Activated T-helper 1 cell treated with anti-CD3 and anti-CD28 coated beads, Interleukin-12 subunit alpha, Interleukin-12 subunit beta, Interleukin-2, Interleukin-4 antibody, amounts not matched to agents 30 ng/mL and 10 ng/mL and 1 ng/mL, durations not matched to agents 14 hours and 24 hours and 36 hours (primary cell): Measurements from ENCODE around the gene RCAN2. TPM values are rescaled to one million over a fixed set of nuclear protein-coding genes. Genes with fewer than 3 reads are reported as not detected.

Source experiments
- DNase-seq: peaks from one replicate; pipeline ENCODE4 v3.0.0; 2021; ENCODE audit warnings: low spot score
- H3K27ac Mint-ChIP-seq: one replicate; pipeline ENCODE4 v1.8.0; 2021; ENCODE audit warnings: mild to moderate bottlenecking, mixed read lengths
- H3K27me3 Mint-ChIP-seq: one replicate; pipeline ENCODE4 v1.8.0; 2022; ENCODE audit warnings: mild to moderate bottlenecking, moderate library complexity, mixed read lengths; ENCODE audit not compliant: insufficient read depth
- H3K36me3 Mint-ChIP-seq: one replicate; pipeline ENCODE4 v1.8.0; 2021; ENCODE audit warnings: low read depth, mixed read lengths
- H3K4me1 Mint-ChIP-seq: one replicate; pipeline ENCODE4 v1.8.0; 2021; ENCODE audit warnings: low read depth, mixed read lengths
- H3K4me3 Mint-ChIP-seq: one replicate; pipeline ENCODE4 v1.8.0; 2021; ENCODE audit warnings: mild to moderate bottlenecking, moderate library complexity, mixed read lengths
- H3K9me3 Mint-ChIP-seq: one replicate; pipeline ENCODE4 v1.8.0; 2021; ENCODE audit warnings: mixed read lengths
- intact Hi-C: fragments of 100-400 bp; cut with micrococcal nuclease; formaldehyde crosslinking; loops from one replicate; pipeline ENCODE4 v1.15.1; 2024
- total RNA-seq: library from RNA; stranded (reverse); gene quantifications from 2 replicates; pipeline ENCODE4 v1.2.3, GENCODE V29; 2022

RCAN2 gene
- total RNA-seq, 1 donor from 2014 or later, result 0.44 TPM

GRCh38 chr6:46234156-46234556 lies 257.1 kb downstream of the RCAN2 start:
- Mint-ChIP-seq H3K4me3 (no peak overlapping the region), H3K27me3 (peaks cover 2% of the 10 kb centered on the region), H3K9me3 (peaks cover 6% of the 10 kb centered on the region), H3K4me1 (no peaks in the 10 kb centered on the region), H3K27ac (no peak overlapping the region), H3K36me3 (no peaks in the 10 kb centered on the region)
- DNase-seq, result no peak
- intact Hi-C loops, result no loop called here

- Mint-ChIP-seq H3K4me3 (no peak overlapping the region), H3K9me3 (peaks cover 6% of the 10 kb centered on the region), H3K36me3 (no peaks in the 10 kb centered on the region), H3K27me3 (peaks cover 2% of the 10 kb centered on the region), H3K4me1 (no peaks in the 10 kb centered on the region), H3K27ac (no peak overlapping the region)
- no peak for DNase-seq
- intact Hi-C loops, result no loop called here
Observed at GRCh38 chr6:46233129-46233528, 258.1 kb downstream of the RCAN2 start.

GRCh38 chr6:46222286-46222685 lies 269.0 kb downstream of the RCAN2 start:
- Mint-ChIP-seq H3K36me3 (no peaks in the 10 kb centered on the region), H3K4me3 (no peak overlapping the region), H3K9me3 (no peaks in the 10 kb centered on the region), H3K27ac (no peak overlapping the region), H3K27me3 (peaks cover 6% of the 10 kb centered on the region), H3K4me1 (peaks cover 11% of the 10 kb centered on the region)
- DNase-seq, result no peak
- intact Hi-C loops, result loop anchor here (5.0 kb wide), 1 partner anchor 270 kb away; the partner anchor contains the start of gene RCAN2

- no peak for DNase-seq
- Mint-ChIP-seq H3K9me3 (no peaks in the 10 kb centered on the region), H3K4me1 (peaks cover 11% of the 10 kb centered on the region), H3K27ac (no peak overlapping the region), H3K36me3 (no peaks in the 10 kb centered on the region), H3K27me3 (peaks cover 6% of the 10 kb centered on the region), H3K4me3 (no peak overlapping the region)
- intact Hi-C loops, result loop anchor here (1.0 to 5.0 kb wide), 7 partner anchors 93 to 1089 kb away; partner anchors contain the start of genes ENPP4 and RCAN2
Observed at GRCh38 chr6:46221222-46221793, 269.9 kb downstream of the RCAN2 start.

- Mint-ChIP-seq H3K36me3 (no peaks in the 10 kb centered on the region), H3K27me3 (peaks cover 2% of the 10 kb centered on the region), H3K4me3 (no peak overlapping the region), H3K9me3 (no peaks in the 10 kb centered on the region), H3K27ac (peak overlapping the region; percentile 24), H3K4me1 (peaks cover 11% of the 10 kb centered on the region)
- intact Hi-C loops, result loop anchor here (1.0 to 5.0 kb wide), 8 partner anchors 45 to 1090 kb away; partner anchors contain the start of genes ENPP4 and RCAN2
- DNase-seq, result no peak
Observed at GRCh38 chr6:46220352-46221221, 270.7 kb downstream of the RCAN2 start.

GRCh38 chr6:46219661-46220060 lies 271.6 kb downstream of the RCAN2 start:
- no peak for DNase-seq
- intact Hi-C loops, result loop anchor here (1.0 to 5.0 kb wide), 5 partner anchors 44 to 1091 kb away; partner anchors contain the start of genes ENPP4 and RCAN2
- H3K27ac Mint-ChIP-seq, result no peak overlapping the region
- peaks cover 11% of the 10 kb centered on the region for H3K4me1 Mint-ChIP-seq
- no peaks in the 10 kb centered on the region for H3K9me3 Mint-ChIP-seq
- H3K4me3 Mint-ChIP-seq, result no peak overlapping the region
- H3K27me3 Mint-ChIP-seq, result peaks cover 4% of the 10 kb centered on the region
- H3K36me3 Mint-ChIP-seq, result no peaks in the 10 kb centered on the region

- H3K4me3 Mint-ChIP-seq, result no peak overlapping the region
Observed at GRCh38 chr6:46218457-46218856, 272.8 kb downstream of the RCAN2 start.

GRCh38 chr6:46217671-46218131 lies 273.5 kb downstream of the RCAN2 start:
- no peak overlapping the region for H3K4me3 Mint-ChIP-seq

More at GRCh38 chr6:46218457-46218856, 272.8 kb downstream of the RCAN2 start:
- Mint-ChIP-seq H3K27ac (no peak overlapping the region), H3K36me3 (no peaks in the 10 kb centered on the region), H3K9me3 (no peaks in the 10 kb centered on the region), H3K27me3 (peaks cover 4% of the 10 kb centered on the region), H3K4me1 (peaks cover 11% of the 10 kb centered on the region)
- intact Hi-C loops, result no loop called here
- no peak for DNase-seq

GRCh38 chr6:46216879-46217278 lies 274.4 kb downstream of the RCAN2 start:
- no peak overlapping the region for H3K27ac Mint-ChIP-seq
- no peaks in the 10 kb centered on the region for H3K9me3 Mint-ChIP-seq
- peaks cover 2% of the 10 kb centered on the region for H3K27me3 Mint-ChIP-seq
- intact Hi-C loops, result no loop called here
- no peak for DNase-seq
- H3K36me3 Mint-ChIP-seq, result no peaks in the 10 kb centered on the region
- H3K4me1 Mint-ChIP-seq, result peaks cover 11% of the 10 kb centered on the region
- H3K4me3 Mint-ChIP-seq, result no peak overlapping the region

More at GRCh38 chr6:46217671-46218131, 273.5 kb downstream of the RCAN2 start:
- no peak for DNase-seq
- H3K27me3 Mint-ChIP-seq, result peaks cover 4% of the 10 kb centered on the region
- H3K9me3 Mint-ChIP-seq, result no peaks in the 10 kb centered on the region
- peaks cover 11% of the 10 kb centered on the region for H3K4me1 Mint-ChIP-seq
- intact Hi-C loops, result no loop called here
- no peaks in the 10 kb centered on the region for H3K36me3 Mint-ChIP-seq
- no peak overlapping the region for H3K27ac Mint-ChIP-seq

- Mint-ChIP-seq H3K4me3 (no peak overlapping the region), H3K27me3 (peaks cover 2% of the 10 kb centered on the region), H3K9me3 (no peaks in the 10 kb centered on the region), H3K36me3 (no peaks in the 10 kb centered on the region), H3K4me1 (peaks cover 5% of the 10 kb centered on the region), H3K27ac (no peak overlapping the region)
- intact Hi-C loops, result no loop called here
- DNase-seq, result no peak
Observed at GRCh38 chr6:46215777-46216176, 275.5 kb downstream of the RCAN2 start.

GRCh38 chr6:46215213-46215612 lies 276.0 kb downstream of the RCAN2 start:
- H3K36me3 Mint-ChIP-seq, result no peaks in the 10 kb centered on the region
- no peak overlapping the region for H3K4me3 Mint-ChIP-seq
- no peak overlapping the region for H3K27ac Mint-ChIP-seq
- intact Hi-C loops, result no loop called here
- DNase-seq, result no peak
- no peaks in the 10 kb centered on the region for H3K9me3 Mint-ChIP-seq
- peaks cover 2% of the 10 kb centered on the region for H3K27me3 Mint-ChIP-seq
- no peaks in the 10 kb centered on the region for H3K4me1 Mint-ChIP-seq

- Mint-ChIP-seq H3K36me3 (no peaks in the 10 kb centered on the region), H3K9me3 (no peaks in the 10 kb centered on the region), H3K4me1 (no peaks in the 10 kb centered on the region), H3K4me3 (no peak overlapping the region), H3K27ac (no peak overlapping the region), H3K27me3 (peaks cover 13% of the 10 kb centered on the region)
- intact Hi-C loops, result no loop called here
- no peak for DNase-seq
Observed at GRCh38 chr6:46211917-46212316, 279.3 kb downstream of the RCAN2 start.

GRCh38 chr6:46210294-46210693 lies 281.0 kb downstream of the RCAN2 start:
- no peaks in the 10 kb centered on the region for H3K36me3 Mint-ChIP-seq
- DNase-seq, result no peak
- no peaks in the 10 kb centered on the region for H3K9me3 Mint-ChIP-seq
- no peaks in the 10 kb centered on the region for H3K4me1 Mint-ChIP-seq
- peaks cover 13% of the 10 kb centered on the region for H3K27me3 Mint-ChIP-seq
- intact Hi-C loops, result no loop called here
- no peak overlapping the region for H3K27ac Mint-ChIP-seq
- no peak overlapping the region for H3K4me3 Mint-ChIP-seq
